ENCODE results near the gene H3-3A. TPM values are rescaled to one million over a fixed set of nuclear protein-coding genes. Genes with fewer than 3 reads are reported as not detected.
A peak's percentile ranks its signal among the peaks of the same experiment; 100 is the strongest.

The H3-3A gene
- polyA plus RNA-seq, 3 donors = 961 to 1,826 (median 1,812) TPM

DNA sequence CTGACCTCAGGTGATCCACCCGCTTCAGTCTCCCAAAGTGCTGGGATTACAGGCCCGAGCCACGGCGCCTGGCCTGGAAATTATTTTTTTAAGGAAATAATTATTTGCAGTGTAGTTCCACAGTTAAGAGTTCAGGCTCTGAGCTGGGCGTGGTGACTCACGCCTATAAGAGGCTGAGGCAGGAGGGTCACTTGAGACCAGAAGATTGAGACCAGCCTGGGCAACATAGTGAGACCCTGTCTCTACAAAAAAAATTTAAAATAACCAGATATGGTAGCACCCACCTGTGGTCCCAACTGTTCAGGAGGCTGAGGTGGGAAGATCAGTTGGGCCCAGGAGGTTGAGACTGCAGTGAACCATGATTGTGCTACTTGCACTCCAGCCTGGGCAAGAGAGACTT lies 13.9 kb downstream of the H3-3A start:
- H4K20me1 ChIP-seq (ENCODE audit: insufficient read depth, low read length) = peaks cover 52% of the 10 kb centered on the region
- no peaks in the 10 kb centered on the region for H3K27me3 ChIP-seq (ENCODE audit: control insufficient read depth in 2 of 2, insufficient read depth in 2 of 2, low read length in 2 of 2)
- peaks cover 30 to 38% of the 10 kb centered on the region in 2 donors for H3K36me3 Mint-ChIP-seq
- H3K27ac Mint-ChIP-seq = peak overlapping the region in 2 of 7 donors; percentile 54 to 79
- no peak overlapping the region for H3K27ac ChIP-seq (ENCODE audit: low read depth in 1 of 2, low read length in 2 of 2)
- no peak overlapping the region for H2AFZ ChIP-seq (ENCODE audit: insufficient read depth, low read depth, low read length, poor library complexity, severe bottlenecking)
- H3K4me1 Mint-ChIP-seq = no peaks in the 10 kb centered on the region
- H3K79me2 ChIP-seq (ENCODE audit: insufficient read depth, low read length) = no peaks in the 10 kb centered on the region
- TF ChIP-seq, protein P1, sequence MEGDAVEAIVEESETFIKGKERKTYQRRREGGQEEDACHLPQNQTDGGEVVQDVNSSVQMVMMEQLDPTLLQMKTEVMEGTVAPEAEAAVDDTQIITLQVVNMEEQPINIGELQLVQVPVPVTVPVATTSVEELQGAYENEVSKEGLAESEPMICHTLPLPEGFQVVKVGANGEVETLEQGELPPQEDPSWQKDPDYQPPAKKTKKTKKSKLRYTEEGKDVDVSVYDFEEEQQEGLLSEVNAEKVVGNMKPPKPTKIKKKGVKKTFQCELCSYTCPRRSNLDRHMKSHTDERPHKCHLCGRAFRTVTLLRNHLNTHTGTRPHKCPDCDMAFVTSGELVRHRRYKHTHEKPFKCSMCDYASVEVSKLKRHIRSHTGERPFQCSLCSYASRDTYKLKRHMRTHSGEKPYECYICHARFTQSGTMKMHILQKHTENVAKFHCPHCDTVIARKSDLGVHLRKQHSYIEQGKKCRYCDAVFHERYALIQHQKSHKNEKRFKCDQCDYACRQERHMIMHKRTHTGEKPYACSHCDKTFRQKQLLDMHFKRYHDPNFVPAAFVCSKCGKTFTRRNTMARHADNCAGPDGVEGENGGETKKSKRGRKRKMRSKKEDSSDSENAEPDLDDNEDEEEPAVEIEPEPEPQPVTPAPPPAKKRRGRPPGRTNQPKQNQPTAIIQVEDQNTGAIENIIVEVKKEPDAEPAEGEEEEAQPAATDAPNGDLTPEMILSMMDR (IDR thresholded peaks at IDR 0.05) = no peak
- H3K9me3 Mint-ChIP-seq = no peaks in the 10 kb centered on the region
- peaks cover 0 to 4% (median 2%) of the 10 kb centered on the region in 3 donors for H3K27me3 Mint-ChIP-seq (ENCODE audit: low read depth in 3 of 3)
- intact Hi-C loops (cut with micrococcal nuclease) = no loop called here
- no peak overlapping the region for H3K4me3 Mint-ChIP-seq
- H3K9me3 ChIP-seq (replicated peaks in 1 of 2; ENCODE audit: control insufficient read depth in 1 of 2, insufficient read depth in 1 of 2, low read length in 2 of 2) = no peaks in the 10 kb centered on the region
- H3K4me3 ChIP-seq (replicated peaks in 1 of 3; ENCODE audit: low read depth in 2 of 3, low read length in 3 of 3) = no peak overlapping the region
- H3K9ac ChIP-seq (ENCODE audit: insufficient read depth, low read length, poor library complexity, severe bottlenecking) = no peak overlapping the region
- DNase-seq = no peak
- no peaks in the 10 kb centered on the region for H3K4me1 ChIP-seq (ENCODE audit: control insufficient read depth in 1 of 2, insufficient read depth in 2 of 2, low read length in 2 of 2)
- H3K36me3 ChIP-seq (replicated peaks in 1 of 2; ENCODE audit: control insufficient read depth in 1 of 2, insufficient read depth in 2 of 2, low read length in 2 of 2) = peaks cover 25 to 38% of the 10 kb centered on the region in 2 donors
- no peak overlapping the region for H3K4me2 ChIP-seq (replicated peaks; ENCODE audit: extremely low read depth, low read length, poor library complexity, severe bottlenecking)
- 93% methylated on average over 3 of the region's 6 CpGs for WGBS (ENCODE audit: insufficient coverage)

DNA sequence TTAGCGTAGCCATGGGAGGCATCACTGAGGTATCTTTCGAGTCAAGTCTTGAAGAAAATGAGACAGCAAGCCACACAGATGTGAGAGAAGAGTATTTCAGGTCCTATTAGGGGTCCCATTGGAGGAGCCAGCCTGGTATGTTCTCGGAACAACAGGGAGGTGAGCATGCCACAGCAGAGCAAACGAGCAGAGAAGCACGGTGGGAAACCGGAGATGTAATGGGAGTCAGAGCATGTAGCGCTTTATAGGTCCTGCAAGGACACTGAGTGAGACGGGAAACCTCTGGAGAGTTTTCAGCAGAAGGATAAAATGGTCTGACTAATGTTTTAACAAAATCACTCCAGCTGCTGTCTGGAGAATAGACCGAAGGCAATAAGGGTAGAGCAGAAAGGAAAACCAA lies 15.9 kb downstream of the H3-3A start:
- peaks cover 15 to 20% of the 10 kb centered on the region in 2 donors for H3K36me3 Mint-ChIP-seq
- no peaks in the 10 kb centered on the region for H3K9me3 Mint-ChIP-seq
- Histone ChIP-seq H3K9me3 (replicated peaks in 1 of 2; ENCODE audit: control insufficient read depth in 1 of 2, insufficient read depth in 1 of 2, low read length in 2 of 2) (no peaks in the 10 kb centered on the region), H3K79me2 (ENCODE audit: insufficient read depth, low read length) (no peaks in the 10 kb centered on the region), H2AFZ (ENCODE audit: insufficient read depth, low read depth, low read length, poor library complexity, severe bottlenecking) (no peak overlapping the region), H3K4me2 (replicated peaks; ENCODE audit: extremely low read depth, low read length, poor library complexity, severe bottlenecking) (no peak overlapping the region), H3K4me1 (ENCODE audit: control insufficient read depth in 1 of 2, insufficient read depth in 2 of 2, low read length in 2 of 2) (peaks cover 7 to 10% of the 10 kb centered on the region in 2 donors), H3K27me3 (ENCODE audit: control insufficient read depth in 2 of 2, insufficient read depth in 2 of 2, low read length in 2 of 2) (no peaks in the 10 kb centered on the region), H3K27ac (ENCODE audit: low read depth in 1 of 2, low read length in 2 of 2) (no peak overlapping the region), H3K9ac (ENCODE audit: insufficient read depth, low read length, poor library complexity, severe bottlenecking) (no peak overlapping the region), H4K20me1 (ENCODE audit: insufficient read depth, low read length) (peaks cover 35% of the 10 kb centered on the region), H3K4me3 (replicated peaks in 1 of 3; ENCODE audit: low read depth in 2 of 3, low read length in 3 of 3) (no peak overlapping the region), H3K36me3 (replicated peaks in 1 of 2; ENCODE audit: control insufficient read depth in 1 of 2, insufficient read depth in 2 of 2, low read length in 2 of 2) (peaks cover 8 to 21% of the 10 kb centered on the region in 2 donors)
- DNase-seq = no peak
- no peak overlapping the region for H3K4me3 Mint-ChIP-seq
- peaks cover 5 to 12% (median 11%) of the 10 kb centered on the region in 3 donors for H3K27me3 Mint-ChIP-seq (ENCODE audit: low read depth in 3 of 3)
- no peak overlapping the region for H3K27ac Mint-ChIP-seq
- intact Hi-C loops (cut with micrococcal nuclease) = no loop called here
- H3K4me1 Mint-ChIP-seq = peaks cover 5% of the 10 kb centered on the region
- TF ChIP-seq, protein P1 (IDR thresholded peaks at IDR 0.05) = no peak
- 96% methylated on average over 6 of the region's 9 CpGs for WGBS (ENCODE audit: insufficient coverage)

Measured in CD14-positive monocyte (primary cell).